ENCODE results near the gene PBX2. TPM values are rescaled to one million over a fixed set of nuclear protein-coding genes. Genes with fewer than 3 reads are reported as not detected.

Gene PBX2
- total and polyA plus RNA-seq, 10 of the 15 experiments (the other 5 are each of a cell fraction or from before 2014, with no cell fraction given): 0.84 to 66.5 (median 20.6) TPM

- TF ChIP-seq ZBTB33 (IDR thresholded peaks at IDR 0.05) (no peak), ZZZ3 (IDR thresholded peaks at IDR 0.05; ENCODE audit: control insufficient read depth, insufficient read length, low read depth) (no peak), SMAD1 (IDR thresholded peaks at IDR 0.05; ENCODE audit: low read depth, partially characterized antibody) (peak; percentile 25), STAT3 (IDR thresholded peaks at IDR 0.05; ENCODE audit: low read depth, low read length) (no peak), FOXK2 (IDR thresholded peaks at IDR 0.05) (no peak), RUNX3 (IDR thresholded peaks at IDR 0.05; ENCODE audit: low read length) (peak; percentile 30; the same call in 1 of the 2 replicates), NKRF (conservative IDR thresholded peaks at IDR 0.05) (no peak), TCF3 (IDR thresholded peaks at IDR 0.05; ENCODE audit: borderline replicate concordance, insufficient read depth, low read depth, low read length) (no peak), TCF7 (IDR thresholded peaks at IDR 0.05; ENCODE audit: borderline replicate concordance) (no peak), ZBED1 (IDR thresholded peaks at IDR 0.05; ENCODE audit: borderline replicate concordance) (0 out of 2 replicates have a peak, but pooled peaks have one; percentile 41), ETV6 (conservative IDR thresholded peaks at IDR 0.05 in 1 of 2, IDR thresholded peaks at IDR 0.05 in 1 of 2; ENCODE audit: borderline replicate concordance in 1 of 2, low read depth in 1 of 2) (no peak), PAX8 (IDR thresholded peaks at IDR 0.05) (no peak), POLR2AphosphoS5 (IDR thresholded peaks at IDR 0.05; ENCODE audit: low read length) (peak; percentile 68; the same call in 1 of the 2 replicates), SP1 (IDR thresholded peaks at IDR 0.05; ENCODE audit: low read depth, low read length) (peak; percentile 91), SPI1 (IDR thresholded peaks at IDR 0.05; ENCODE audit: borderline replicate concordance, insufficient read depth, low read depth, low read length) (no peak; the same call in 1 of the 2 replicates), PKNOX1 (IDR thresholded peaks at IDR 0.05) (peak; percentile 99), CUX1 (IDR thresholded peaks at IDR 0.05; ENCODE audit: insufficient replicate concordance, low read depth, low read length) (no peak), STAT1 (conservative IDR thresholded peaks at IDR 0.05) (no peak), NBN (IDR thresholded peaks at IDR 0.05) (0 out of 2 replicates have a peak, but pooled peaks have one; percentile 72), ASH2L (IDR thresholded peaks at IDR 0.05; ENCODE audit: borderline replicate concordance, low read depth) (no peak)
Observed at GRCh38 chr6:32175711-32176475, 14.1 kb downstream of the PBX2 start, which contains the start of gene AGPAT1 (continued).
